HEK293 (cell line): ENCODE measurements around the gene HLA-DQB1.

Source experiments
- ATF2 ChIP-seq: fragments of 450-650 bp; formaldehyde crosslinking; IDR thresholded peaks from 2 replicates; pipeline ENCODE4 v1.5.1; 2016; ENCODE audit warnings: missing biosample characterization, missing genetic modification characterization, low read depth
- CTCF ChIP-seq: fragments of 450-650 bp; formaldehyde crosslinking; IDR thresholded peaks from 2 replicates; pipeline ENCODE4 v1.5.1; 2016; ENCODE audit warnings: missing biosample characterization, missing genetic modification characterization
- HOXA7 ChIP-seq: sonication (generic); formaldehyde crosslinking; IDR thresholded peaks from 2 replicates; pipeline ENCODE4 v1.8.1; 2022; ENCODE audit warnings: missing genetic modification reagents, borderline replicate concordance
- TCF7L2 ChIP-seq: IDR thresholded peaks from 2 replicates; pipeline ENCODE4 v1.6.1; 2011; ENCODE audit warnings: low read depth, mild to moderate bottlenecking, inconsistent platforms, low read length, moderate library complexity, borderline replicate concordance
- ZBTB20 ChIP-seq: fragments of 450-650 bp; formaldehyde crosslinking; IDR thresholded peaks from 2 replicates; pipeline ENCODE4 v1.5.1; 2016; ENCODE audit warnings: missing biosample characterization, missing genetic modification characterization
- ZFP69B ChIP-seq: fragments of 450-650 bp; formaldehyde crosslinking; IDR thresholded peaks from 2 replicates; pipeline ENCODE4 v1.5.1; 2016; ENCODE audit warnings: missing biosample characterization, missing genetic modification characterization
- ZNF112 ChIP-seq: fragments of 450-650 bp; formaldehyde crosslinking; IDR thresholded peaks from 2 replicates; pipeline ENCODE4 v1.5.0; 2017; ENCODE audit warnings: missing biosample characterization, missing genetic modification characterization
- ZNF274 ChIP-seq, 2 experiments: fragments of 200-500 bp in 1 of 2; fragments of 450-650 bp in 1 of 2; sonication (Bioruptor generic) in 1 of 2; formaldehyde crosslinking in 1 of 2; IDR thresholded peaks; 2 replicates each; pipeline versions ENCODE4 v1.5.1 to v1.6.1; 2014 to 2016; ENCODE audit warnings: borderline replicate concordance in 1 of 2, inconsistent platforms in 1 of 2, low read length in 1 of 2, missing biosample characterization in 1 of 2, missing genetic modification characterization in 1 of 2
- ZNF280D ChIP-seq: fragments of 450-650 bp; formaldehyde crosslinking; IDR thresholded peaks from 2 replicates; pipeline ENCODE4 v1.5.1; 2016; ENCODE audit warnings: missing biosample characterization, missing genetic modification characterization
- ZNF324 ChIP-seq: fragments of 450-650 bp; formaldehyde crosslinking; IDR thresholded peaks from 2 replicates; pipeline ENCODE4 v1.5.1; 2016; ENCODE audit warnings: missing biosample characterization, missing genetic modification characterization
- ZNF350 ChIP-seq: fragments of 450-650 bp; formaldehyde crosslinking; IDR thresholded peaks from 2 replicates; pipeline ENCODE4 v1.5.0; 2017; ENCODE audit warnings: missing biosample characterization, mild to moderate bottlenecking, missing genetic modification characterization
- ZNF600 ChIP-seq: fragments of 450-650 bp; formaldehyde crosslinking; IDR thresholded peaks from 2 replicates; pipeline ENCODE4 v1.5.1; 2016; ENCODE audit warnings: missing biosample characterization, missing genetic modification characterization
- ZNF768 ChIP-seq: fragments of 450-650 bp; formaldehyde crosslinking; IDR thresholded peaks from 2 replicates; pipeline ENCODE4 v1.5.1; 2018; ENCODE audit warnings: missing biosample characterization, mild to moderate bottlenecking, missing genetic modification characterization
- ZNF830 ChIP-seq: fragments of 450-650 bp; IDR thresholded peaks from 2 replicates; pipeline ENCODE4 v1.5.0; 2018; ENCODE audit warnings: missing biosample characterization, missing genetic modification characterization, low read depth, mild to moderate bottlenecking, moderate library complexity

GRCh38 chr6:32637883-32638282 lies 28.6 kb downstream of the HLA-DQB1 start:
- no peak for TF ChIP-seq CTCF (tag by site-specific recombination)
- TF ChIP-seq ZNF830, result no peak
- TF ChIP-seq ZFP69B (tag by site-specific recombination), result no peak
- no peak for TF ChIP-seq HOXA7
- TF ChIP-seq ZNF112 (tag by site-specific recombination), result no peak
- TF ChIP-seq ATF2, result no peak
- no peak for TF ChIP-seq ZNF768 (tag by site-specific recombination)
- TF ChIP-seq ZNF324 (tag by site-specific recombination), result no peak
- TF ChIP-seq ZNF600 (tag by site-specific recombination), result no peak
- TF ChIP-seq ZBTB20 (tag by site-specific recombination), result no peak
- no peak for TF ChIP-seq ZNF274 (IDR thresholded peaks at IDR 0.05; ENCODE audit: low read length)
- no peak for TF ChIP-seq ZNF274 (tag by site-specific recombination; IDR thresholded peaks at IDR 0.05; ENCODE audit: borderline replicate concordance)
- TF ChIP-seq ZNF350 (tag by site-specific recombination), result no peak
- TF ChIP-seq TCF7L2, result no peak
- no peak for TF ChIP-seq ZNF280D
